ENCODE data around the gene FBXO44.

Gene FBXO44

DNA sequence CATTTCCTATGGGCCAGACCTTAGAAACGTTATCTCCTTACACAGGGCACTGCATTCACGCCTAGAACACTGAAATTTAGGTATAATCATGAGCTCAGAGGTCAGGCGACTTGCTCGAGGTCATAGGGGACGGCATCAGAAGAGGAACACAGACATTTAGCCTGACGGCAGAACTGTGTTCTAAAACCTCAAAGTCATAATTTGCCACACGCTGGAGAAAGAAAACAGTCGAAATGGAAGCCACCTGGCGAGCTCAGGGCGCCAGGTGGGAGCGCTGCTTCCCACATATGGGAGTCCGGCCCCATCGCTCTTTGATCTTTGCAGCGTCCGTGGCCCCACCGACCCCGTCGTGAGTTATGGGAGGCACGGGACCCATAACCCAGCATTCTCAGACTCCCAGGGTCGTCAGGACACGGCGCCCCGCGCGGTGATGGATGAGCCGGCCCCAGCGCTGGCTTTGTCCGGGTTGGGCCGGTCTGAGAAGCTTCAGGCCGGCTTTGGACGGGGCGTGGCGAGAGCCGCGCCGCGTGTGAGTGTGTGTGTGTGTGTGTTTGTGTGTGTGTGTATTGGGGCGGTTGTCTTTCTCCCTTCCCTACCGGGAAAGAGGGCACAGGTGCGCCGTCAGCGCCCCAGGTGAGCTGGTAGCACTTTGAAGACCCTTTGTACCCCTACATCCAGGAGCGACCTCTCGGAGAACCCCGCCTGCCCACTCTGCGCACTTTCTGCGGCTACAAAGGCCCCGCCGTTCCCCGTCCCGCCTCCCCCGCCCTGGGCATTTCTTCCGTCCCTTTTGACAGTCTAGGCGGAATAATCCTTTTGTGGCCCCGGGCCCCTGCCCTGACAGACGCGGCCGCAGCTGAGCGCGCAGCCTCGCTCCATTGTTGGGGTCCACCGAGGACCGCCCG lies 36.0 kb downstream of the FBXO44 start:
- no peak for DNase-seq (ENCODE audit: low spot score)

GRCh38 chr1:11691302-11691914 lies 36.7 kb downstream of the FBXO44 start, which contains the start of gene DRAXIN:
DRAXIN (plus strand) TSS chr1:11691710; CDS start chr1:11706259, 14,549 bp downstream.
- DNase-seq (ENCODE audit: low spot score): no peak

- DNase-seq (ENCODE audit: low spot score): no peak
Measured at GRCh38 chr1:11691928-11692711, 37.4 kb downstream of the FBXO44 start.

DNA sequence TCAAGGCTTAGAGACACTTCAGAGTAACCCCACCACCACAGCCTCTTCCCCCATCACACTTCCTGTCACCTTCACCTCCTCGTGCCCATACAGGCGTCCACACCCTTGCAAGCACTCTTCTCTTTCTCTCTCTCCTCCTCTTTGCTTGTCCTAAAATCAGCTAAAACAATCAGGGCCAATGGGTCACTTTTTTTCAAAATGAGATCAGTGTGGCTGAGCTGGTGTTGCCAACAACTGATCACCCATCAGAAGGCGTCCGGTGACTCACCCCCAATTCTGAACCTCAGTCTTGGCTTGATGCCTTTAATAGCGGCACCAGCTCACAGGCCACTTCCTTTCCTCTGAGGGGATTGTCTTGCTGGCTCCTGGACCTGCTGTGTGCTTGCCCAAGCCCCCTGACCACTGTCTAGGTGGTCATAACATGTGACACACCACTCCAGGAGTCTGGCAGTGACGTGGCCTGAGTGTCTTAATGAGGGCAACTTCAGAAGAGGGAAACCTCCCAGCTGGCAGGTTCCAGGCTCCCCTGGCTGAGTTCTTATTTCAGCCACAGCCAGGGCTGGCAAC lies 38.4 kb downstream of the FBXO44 start:
- peak; percentile 66 for DNase-seq (ENCODE audit: low spot score)

GRCh38 chr1:11693917-11694316 lies 39.2 kb downstream of the FBXO44 start:
- DNase-seq (ENCODE audit: low spot score): no peak

DNA sequence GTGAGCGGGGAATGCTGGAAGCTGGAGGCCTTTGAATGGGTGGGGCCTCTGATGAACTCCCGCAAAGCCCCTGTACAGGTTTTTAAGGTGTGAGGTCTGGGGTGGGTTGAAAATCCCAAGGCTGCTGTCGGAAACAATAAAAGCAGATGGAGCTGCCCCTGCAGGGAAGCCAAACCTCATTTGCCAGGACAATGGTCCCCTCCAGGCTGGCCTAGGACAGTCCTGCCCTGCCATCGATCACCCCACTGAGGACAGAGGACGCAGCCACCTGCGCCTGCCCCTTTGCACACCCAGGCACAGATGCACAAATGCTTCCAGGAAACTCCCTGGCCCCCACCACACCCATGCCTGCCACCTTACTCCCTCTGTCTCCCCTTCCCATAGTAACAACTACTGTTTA lies 41.2 kb downstream of the FBXO44 start:
- DNase-seq (ENCODE audit: low spot score): no peak

GRCh38 chr1:11697188-11697892 lies 42.7 kb downstream of the FBXO44 start:
- no peak for DNase-seq (ENCODE audit: low spot score)

DNA sequence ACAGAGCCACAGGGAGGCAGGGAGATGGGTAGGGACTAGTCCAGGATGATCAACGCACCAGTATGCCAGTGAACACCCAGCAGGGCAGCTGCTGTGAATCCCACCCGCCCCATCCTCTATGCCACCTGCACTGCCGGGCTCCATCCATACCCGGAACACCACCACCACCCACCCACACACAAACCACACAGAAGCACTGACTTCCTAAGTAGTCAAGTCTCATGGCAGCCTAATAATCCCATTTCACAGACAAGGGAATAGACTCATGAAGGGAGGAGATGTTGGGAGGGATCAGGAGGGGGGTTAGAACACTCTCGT lies 43.2 kb downstream of the FBXO44 start:
- DNase-seq (ENCODE audit: low spot score): no peak

DNA sequence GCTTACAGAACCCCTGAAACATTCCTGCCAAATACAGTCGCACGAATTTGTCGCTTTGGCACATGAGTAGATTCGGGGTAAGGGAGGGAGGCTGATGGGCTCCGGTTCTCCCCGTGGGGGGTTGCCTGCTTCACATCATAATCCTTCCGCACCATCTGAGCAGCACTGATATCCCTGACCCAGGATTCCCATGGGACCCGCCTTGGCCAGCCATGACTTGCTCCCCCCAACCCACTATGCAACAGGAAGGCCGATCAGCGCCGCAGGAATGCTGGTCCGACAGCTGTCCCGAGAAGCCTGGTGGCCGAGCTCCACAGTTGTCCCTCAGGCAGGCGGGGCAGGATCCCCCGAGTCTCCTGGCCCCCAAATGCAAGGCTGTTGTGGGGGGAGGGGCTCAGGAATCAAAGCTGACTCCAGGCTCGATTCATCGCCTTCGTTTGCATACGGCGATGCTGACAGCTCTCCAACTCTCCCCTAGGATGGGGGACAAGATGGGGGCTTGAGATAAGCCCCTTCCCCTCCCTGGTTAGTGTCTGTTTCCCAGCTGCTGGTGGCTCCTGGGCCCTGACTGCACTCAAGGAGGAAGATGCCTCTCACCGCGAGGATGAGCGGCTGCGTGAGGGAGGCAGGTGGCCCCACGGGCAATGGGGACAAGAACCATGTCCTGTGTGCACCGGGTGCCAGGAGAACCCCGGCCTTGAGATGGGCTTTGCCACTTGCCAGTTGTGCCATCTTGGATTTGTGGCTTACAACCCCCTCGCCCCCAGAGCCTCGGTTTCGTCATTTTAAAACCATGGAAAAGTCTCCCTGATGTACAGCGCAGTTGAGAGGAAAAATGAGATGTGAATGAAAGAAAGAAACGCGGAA lies 46.2 kb downstream of the FBXO44 start:
- no peak for DNase-seq (ENCODE audit: low spot score)

- DNase-seq (ENCODE audit: low spot score): no peak
Measured at GRCh38 chr1:11701551-11701961, 46.9 kb downstream of the FBXO44 start.

- no peak for DNase-seq (ENCODE audit: low spot score)
Measured at GRCh38 chr1:11701981-11702803, 47.5 kb downstream of the FBXO44 start.

GRCh38 chr1:11703357-11704193 lies 48.9 kb downstream of the FBXO44 start:
- DNase-seq (ENCODE audit: low spot score): peak; percentile 28

DNA sequence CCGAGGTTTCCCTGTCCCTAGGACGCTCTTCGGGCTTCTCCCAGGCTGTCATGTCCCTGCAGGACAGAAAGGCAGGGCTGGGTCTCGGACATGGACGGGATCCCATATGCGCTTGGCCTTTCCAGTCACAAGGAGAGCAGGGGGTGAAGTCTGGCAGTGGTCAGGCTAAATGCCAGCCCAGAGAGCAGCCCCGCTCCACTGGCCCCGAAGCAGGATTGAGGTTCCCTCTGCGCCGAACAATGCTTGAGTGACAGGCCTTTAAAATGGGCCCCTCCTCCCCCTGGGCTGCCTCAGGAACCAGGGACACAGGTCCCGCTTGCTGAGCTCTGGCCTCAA lies 49.5 kb downstream of the FBXO44 start:
- no peak for DNase-seq (ENCODE audit: low spot score)

- no peak for DNase-seq (ENCODE audit: low spot score)
Measured at GRCh38 chr1:11704691-11705475, 50.2 kb downstream of the FBXO44 start.

GRCh38 chr1:11705596-11705995 lies 50.9 kb downstream of the FBXO44 start:
- DNase-seq (ENCODE audit: low spot score): no peak

GRCh38 chr1:11706292-11706691 lies 51.6 kb downstream of the FBXO44 start:
- DNase-seq (ENCODE audit: low spot score): no peak

DNA sequence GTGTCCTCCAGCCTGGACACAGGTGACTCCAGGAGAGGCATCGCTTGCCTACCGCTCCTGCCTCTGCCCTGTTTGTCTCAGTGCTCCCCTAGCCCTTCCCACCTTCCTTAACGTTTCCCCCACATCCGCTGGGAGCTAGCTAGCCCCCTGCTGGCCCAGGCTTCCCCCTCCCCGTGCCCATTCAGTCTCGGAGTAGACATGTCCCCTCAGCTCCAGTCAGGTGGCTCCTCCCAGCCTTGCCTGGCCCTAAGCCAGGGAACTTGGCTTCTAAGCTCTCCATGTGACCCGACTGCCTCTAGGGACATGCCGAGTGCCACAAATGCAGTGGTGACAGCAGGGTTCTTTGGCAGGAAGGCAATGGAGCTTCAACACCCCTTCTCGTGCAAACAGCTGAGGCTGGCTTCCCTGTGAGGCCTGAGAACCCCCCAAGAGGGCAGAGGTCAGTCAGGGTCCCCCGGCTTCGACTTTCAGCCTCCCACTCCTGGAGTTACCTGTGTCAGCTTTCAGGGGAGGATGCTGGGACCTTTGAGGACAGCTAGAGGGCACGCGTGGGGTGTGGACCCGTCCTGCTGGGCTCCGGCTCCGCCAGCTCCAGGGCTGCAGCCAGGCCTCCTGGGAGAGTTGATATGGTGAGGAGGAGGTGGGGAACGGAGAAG lies 53.1 kb downstream of the FBXO44 start:
- DNase-seq (ENCODE audit: low spot score): no peak

Data from COLO829 (cell line).